ENCODE measurements around the gene ANKH.

DNA sequence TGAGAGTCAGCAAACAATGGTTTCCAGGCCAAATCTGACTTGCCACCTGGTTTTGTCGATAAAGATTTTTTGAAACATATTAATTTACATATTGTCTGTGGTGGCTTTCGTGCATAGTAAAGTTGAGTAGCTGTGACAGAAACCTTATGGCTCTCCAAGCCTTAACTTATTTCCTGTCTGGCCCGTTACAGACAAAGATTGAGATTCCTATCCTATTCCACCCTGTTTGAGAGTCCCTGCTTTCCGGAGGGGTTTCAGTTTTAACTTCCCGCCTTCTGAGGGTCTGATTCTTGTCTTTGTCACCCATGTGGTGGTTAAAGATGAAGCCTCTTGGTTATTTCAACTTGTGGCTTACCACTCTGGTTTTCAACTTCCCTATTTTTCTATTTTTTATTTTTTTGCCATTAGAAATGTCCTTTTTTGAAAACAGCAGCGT is 195.7 kb downstream of the ANKH start:
- TF ChIP-seq, protein P1, sequence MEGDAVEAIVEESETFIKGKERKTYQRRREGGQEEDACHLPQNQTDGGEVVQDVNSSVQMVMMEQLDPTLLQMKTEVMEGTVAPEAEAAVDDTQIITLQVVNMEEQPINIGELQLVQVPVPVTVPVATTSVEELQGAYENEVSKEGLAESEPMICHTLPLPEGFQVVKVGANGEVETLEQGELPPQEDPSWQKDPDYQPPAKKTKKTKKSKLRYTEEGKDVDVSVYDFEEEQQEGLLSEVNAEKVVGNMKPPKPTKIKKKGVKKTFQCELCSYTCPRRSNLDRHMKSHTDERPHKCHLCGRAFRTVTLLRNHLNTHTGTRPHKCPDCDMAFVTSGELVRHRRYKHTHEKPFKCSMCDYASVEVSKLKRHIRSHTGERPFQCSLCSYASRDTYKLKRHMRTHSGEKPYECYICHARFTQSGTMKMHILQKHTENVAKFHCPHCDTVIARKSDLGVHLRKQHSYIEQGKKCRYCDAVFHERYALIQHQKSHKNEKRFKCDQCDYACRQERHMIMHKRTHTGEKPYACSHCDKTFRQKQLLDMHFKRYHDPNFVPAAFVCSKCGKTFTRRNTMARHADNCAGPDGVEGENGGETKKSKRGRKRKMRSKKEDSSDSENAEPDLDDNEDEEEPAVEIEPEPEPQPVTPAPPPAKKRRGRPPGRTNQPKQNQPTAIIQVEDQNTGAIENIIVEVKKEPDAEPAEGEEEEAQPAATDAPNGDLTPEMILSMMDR (IDR thresholded peaks at IDR 0.05; ENCODE audit: low read depth, low read length, missing input control) = no peak
- TF ChIP-seq RAD21 (IDR thresholded peaks at IDR 0.05) (no peak), EGR1 (IDR thresholded peaks at IDR 0.05; ENCODE audit: low read depth in 2 of 2) (no peak), HNF4G (IDR thresholded peaks at IDR 0.05) (no peak), RXRA (IDR thresholded peaks at IDR 0.05) (no peak), FOXA2 (IDR thresholded peaks at IDR 0.05) (no peak)
- TF ChIP-seq, protein P2, sequence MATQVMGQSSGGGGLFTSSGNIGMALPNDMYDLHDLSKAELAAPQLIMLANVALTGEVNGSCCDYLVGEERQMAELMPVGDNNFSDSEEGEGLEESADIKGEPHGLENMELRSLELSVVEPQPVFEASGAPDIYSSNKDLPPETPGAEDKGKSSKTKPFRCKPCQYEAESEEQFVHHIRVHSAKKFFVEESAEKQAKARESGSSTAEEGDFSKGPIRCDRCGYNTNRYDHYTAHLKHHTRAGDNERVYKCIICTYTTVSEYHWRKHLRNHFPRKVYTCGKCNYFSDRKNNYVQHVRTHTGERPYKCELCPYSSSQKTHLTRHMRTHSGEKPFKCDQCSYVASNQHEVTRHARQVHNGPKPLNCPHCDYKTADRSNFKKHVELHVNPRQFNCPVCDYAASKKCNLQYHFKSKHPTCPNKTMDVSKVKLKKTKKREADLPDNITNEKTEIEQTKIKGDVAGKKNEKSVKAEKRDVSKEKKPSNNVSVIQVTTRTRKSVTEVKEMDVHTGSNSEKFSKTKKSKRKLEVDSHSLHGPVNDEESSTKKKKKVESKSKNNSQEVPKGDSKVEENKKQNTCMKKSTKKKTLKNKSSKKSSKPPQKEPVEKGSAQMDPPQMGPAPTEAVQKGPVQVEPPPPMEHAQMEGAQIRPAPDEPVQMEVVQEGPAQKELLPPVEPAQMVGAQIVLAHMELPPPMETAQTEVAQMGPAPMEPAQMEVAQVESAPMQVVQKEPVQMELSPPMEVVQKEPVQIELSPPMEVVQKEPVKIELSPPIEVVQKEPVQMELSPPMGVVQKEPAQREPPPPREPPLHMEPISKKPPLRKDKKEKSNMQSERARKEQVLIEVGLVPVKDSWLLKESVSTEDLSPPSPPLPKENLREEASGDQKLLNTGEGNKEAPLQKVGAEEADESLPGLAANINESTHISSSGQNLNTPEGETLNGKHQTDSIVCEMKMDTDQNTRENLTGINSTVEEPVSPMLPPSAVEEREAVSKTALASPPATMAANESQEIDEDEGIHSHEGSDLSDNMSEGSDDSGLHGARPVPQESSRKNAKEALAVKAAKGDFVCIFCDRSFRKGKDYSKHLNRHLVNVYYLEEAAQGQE (IDR thresholded peaks at IDR 0.05) = no peak
- TF ChIP-seq, protein P3, sequence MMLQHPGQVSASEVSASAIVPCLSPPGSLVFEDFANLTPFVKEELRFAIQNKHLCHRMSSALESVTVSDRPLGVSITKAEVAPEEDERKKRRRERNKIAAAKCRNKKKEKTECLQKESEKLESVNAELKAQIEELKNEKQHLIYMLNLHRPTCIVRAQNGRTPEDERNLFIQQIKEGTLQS (IDR thresholded peaks at IDR 0.05) = no peak
